ENCODE results near the gene CSMD2.

CSMD2 gene

GRCh38 chr1:33791251-33791650 lies 373.8 kb downstream of the CSMD2 start:
- DNase-seq = no peak

- no peak for DNase-seq
Measured at GRCh38 chr1:33790577-33790976, 374.5 kb downstream of the CSMD2 start.

- DNase-seq = no peak
Measured at GRCh38 chr1:33784876-33785275, 380.2 kb downstream of the CSMD2 start.

GRCh38 chr1:33782776-33783175 lies 382.3 kb downstream of the CSMD2 start:
- DNase-seq = no peak

GRCh38 chr1:33781652-33782051 lies 383.4 kb downstream of the CSMD2 start:
- no peak for DNase-seq

GRCh38 chr1:33777337-33777736 lies 387.7 kb downstream of the CSMD2 start:
- no peak for DNase-seq

- DNase-seq = no peak
Measured at GRCh38 chr1:33768821-33769220, 396.2 kb downstream of the CSMD2 start.

- DNase-seq = no peak
Measured at GRCh38 chr1:33768106-33768505, 396.9 kb downstream of the CSMD2 start.

GRCh38 chr1:33764149-33764548 lies 400.9 kb downstream of the CSMD2 start:
- no peak for DNase-seq

GRCh38 chr1:33763406-33763805 lies 401.6 kb downstream of the CSMD2 start:
- DNase-seq = no peak

- no peak for DNase-seq
Measured at GRCh38 chr1:33762962-33763361, 402.1 kb downstream of the CSMD2 start.

- DNase-seq = no peak
Measured at GRCh38 chr1:33762109-33762830, 402.8 kb downstream of the CSMD2 start.

- DNase-seq = no peak
Measured at GRCh38 chr1:33758698-33759097, 406.3 kb downstream of the CSMD2 start.

- no peak for DNase-seq
Measured at GRCh38 chr1:33753087-33753856, 411.8 kb downstream of the CSMD2 start.

GRCh38 chr1:33745942-33746341 lies 419.1 kb downstream of the CSMD2 start:
- DNase-seq = no peak

- DNase-seq = no peak
Measured at GRCh38 chr1:33743221-33743998, 421.6 kb downstream of the CSMD2 start.

- DNase-seq = no peak
Measured at GRCh38 chr1:33742663-33743062, 422.4 kb downstream of the CSMD2 start.

GRCh38 chr1:33741749-33742148 lies 423.3 kb downstream of the CSMD2 start:
- DNase-seq = no peak

- no peak for DNase-seq
Measured at GRCh38 chr1:33740040-33740744, 424.8 kb downstream of the CSMD2 start.

GRCh38 chr1:33738976-33739375 lies 426.1 kb downstream of the CSMD2 start:
- no peak for DNase-seq

- DNase-seq = no peak
Measured at GRCh38 chr1:33738536-33738935, 426.5 kb downstream of the CSMD2 start.

- DNase-seq = no peak
Measured at GRCh38 chr1:33736496-33736895, 428.5 kb downstream of the CSMD2 start.

- no peak for DNase-seq
Measured at GRCh38 chr1:33735624-33736023, 429.4 kb downstream of the CSMD2 start.

Measured in stimulated activated CD4-positive, alpha-beta T cell treated with anti-CD3 and anti-CD28 coated beads, Interleukin-4, amount 100 ng/mL, for 4 hours (primary cell).